GM23248 (cell line): Measurements from ENCODE around the gene SSBP2. TPM values are rescaled to one million over a fixed set of nuclear protein-coding genes. Genes with fewer than 3 reads are reported as not detected.
"Not testable (repeated sequence)": the region's sequence is repeated elsewhere in the genome, so short reads cannot be mapped to it uniquely, and the experiment has no call there.

Experiments used
- DNase-seq: peaks from one replicate; pipeline ENCODE4 v3.0.0-alpha.2; 2015
- H2AFZ ChIP-seq: fragments of 200-600 bp; sonication (generic); 2 replicates; pipeline ENCODE4 v1.6.1; 2016; ENCODE audit warnings: antibody characterized with exemption
- H3F3A ChIP-seq: fragments of 200-600 bp; sonication (generic); 2 replicates; pipeline ENCODE4 v1.6.1; 2016; ENCODE audit warnings: mild to moderate bottlenecking, antibody characterized with exemption, mixed run types; ENCODE audit not compliant: insufficient read depth
- H3K27ac ChIP-seq: fragments of 200-600 bp; sonication (generic); 2 replicates; pipeline ENCODE4 v1.5.1; 2016; ENCODE audit warnings: mild to moderate bottlenecking
- H3K27me3 ChIP-seq: fragments of 200-600 bp; sonication (generic); replicated peaks from 2 replicates; pipeline ENCODE4 v1.6.1; 2016; ENCODE audit warnings: mild to moderate bottlenecking; ENCODE audit not compliant: insufficient read depth
- H3K36me3 ChIP-seq: fragments of 200-600 bp; sonication (generic); 2 replicates; pipeline ENCODE4 v1.6.1; 2016; ENCODE audit warnings: low read depth, mild to moderate bottlenecking
- H3K4me1 ChIP-seq: fragments of 200-600 bp; sonication (generic); 2 replicates; pipeline ENCODE4 v1.6.1; 2016; ENCODE audit warnings: mild to moderate bottlenecking; ENCODE audit not compliant: insufficient read depth
- H3K4me2 ChIP-seq: fragments of 200-600 bp; sonication (generic); one replicate; pipeline ENCODE4 v1.6.1; 2016; ENCODE audit warnings: mild to moderate bottlenecking; ENCODE audit not compliant: unreplicated experiment
- H3K4me3 ChIP-seq: fragments of 200-600 bp; sonication (generic); 2 replicates; pipeline ENCODE4 v1.5.1; 2016; ENCODE audit warnings: mild to moderate bottlenecking
- H3K79me2 ChIP-seq: fragments of 200-600 bp; sonication (generic); 2 replicates; pipeline ENCODE4 v1.6.1; 2016; ENCODE audit warnings: mild to moderate bottlenecking; ENCODE audit not compliant: insufficient read depth
- H3K9ac ChIP-seq: fragments of 200-600 bp; sonication (generic); 2 replicates; pipeline ENCODE4 v1.6.1; 2016; ENCODE audit warnings: mild to moderate bottlenecking
- H3K9me2 ChIP-seq: fragments of 200-600 bp; sonication (generic); 2 replicates; pipeline ENCODE4 v1.6.1; 2016; ENCODE audit warnings: mixed run types, mild to moderate bottlenecking, moderate library complexity; ENCODE audit not compliant: insufficient read depth
- H3K9me3 ChIP-seq: fragments of 200-600 bp; sonication (generic); one replicate; pipeline ENCODE4 v1.6.1; 2017; ENCODE audit warnings: low read depth
- H4K20me1 ChIP-seq: fragments of 200-600 bp; sonication (generic); 2 replicates; pipeline ENCODE4 v1.6.0; 2016; ENCODE audit not compliant: insufficient read depth
- EZH2 ChIP-seq: fragments of 200-600 bp; sonication (generic); IDR thresholded peaks from 2 replicates; pipeline ENCODE4 v1.6.1; 2018; ENCODE audit warnings: antibody characterized with exemption, mild to moderate bottlenecking; ENCODE audit not compliant: insufficient read depth, poor library complexity, severe bottlenecking
- EZH2phosphoT487 ChIP-seq: fragments of 200-600 bp; sonication (generic); IDR thresholded peaks from 2 replicates; pipeline ENCODE4 v1.6.1; 2018; ENCODE audit warnings: antibody characterized with exemption, moderate library complexity, mild to moderate bottlenecking, low read depth; ENCODE audit not compliant: insufficient read depth
- WGBS, 2 experiments: methylation state at CpG; one replicate each; pipeline ENCODE4 v1.1.6; 2015 to 2017; ENCODE audit warnings: low lambda C conversion rate in 2 of 2, low coverage in 1 of 2; ENCODE audit errors: missing lambda C conversion rate in 2 of 2; 5-methylcytosine and 5-hydroxymethylcytosine counted together
- in situ Hi-C: fragments of 300-500 bp; cut with MboI; formaldehyde crosslinking; loops from 2 replicates; pipeline ENCODE4 v1.15.0; 2020
- polyA plus RNA-seq: library from polyadenylated mRNA; unstranded; fragments of >200 nt; fragmentation: Nextera tagmentation; extraction: Ambion mirVana; gene quantifications from 2 replicates; pipeline ENCODE4 v1.2.1, GENCODE V29; 2016
- total RNA-seq: library from RNA; depleted of rRNA; stranded (reverse); fragments of >200 nt; shearing (Covaris generic); gene quantifications from 2 replicates; pipeline ENCODE4 v1.2.3, GENCODE V29; 2014

Gene SSBP2
- total and polyA plus RNA-seq, 2 experiments from 2014 or later: 25.5 to 40.0 TPM

GRCh38 chr5:81505672-81506071 is 245.2 kb downstream of the SSBP2 start:
- H3K27me3 ChIP-seq: no peaks in the 10 kb centered on the region
- no peak overlapping the region for H2AFZ ChIP-seq
- H3K79me2 ChIP-seq: no peaks in the 10 kb centered on the region
- H3K4me3 ChIP-seq: no peak overlapping the region
- no peak overlapping the region for H3K27ac ChIP-seq
- H3K36me3 ChIP-seq: no peaks in the 10 kb centered on the region
- H4K20me1 ChIP-seq: no peaks in the 10 kb centered on the region
- H3F3A ChIP-seq: 0 out of 2 replicates have a peak, but pooled peaks cover 5% of the 10 kb centered on the region
- 96 to 100% methylated on average over 1 of the region's 1 CpG for WGBS, 2 experiments
- no peaks in the 10 kb centered on the region for H3K9me3 ChIP-seq
- H3K9me2 ChIP-seq: no peaks in the 10 kb centered on the region
- no peak for DNase-seq
- no peak overlapping the region for H3K4me2 ChIP-seq
- TF ChIP-seq EZH2phosphoT487 (no peak), EZH2 (no peak)
- H3K4me1 ChIP-seq: no peaks in the 10 kb centered on the region
- no peak overlapping the region for H3K9ac ChIP-seq
- in situ Hi-C loops: loop anchor here (10.0 to 25.0 kb wide), 4 partner anchors 232 to 732 kb away; no protein-coding TSS in a partner anchor

GRCh38 chr5:81503602-81504001 is 247.3 kb downstream of the SSBP2 start:
- not testable (repeated sequence) for H3K36me3 ChIP-seq, H3K9me3 ChIP-seq, H3F3A ChIP-seq, H3K4me2 ChIP-seq, H3K9ac ChIP-seq, H3K79me2 ChIP-seq, H3K4me3 ChIP-seq, H3K27ac ChIP-seq, H3K4me1 ChIP-seq, H2AFZ ChIP-seq, DNase-seq, H4K20me1 ChIP-seq, H3K9me2 ChIP-seq, H3K27me3 ChIP-seq
- in situ Hi-C loops: loop anchor here (10.0 to 25.0 kb wide), 4 partner anchors 234 to 734 kb away; no protein-coding TSS in a partner anchor

GRCh38 chr5:81495286-81495685 is 255.6 kb downstream of the SSBP2 start:
- Histone ChIP-seq H3K9me3 (no peaks in the 10 kb centered on the region), H3K36me3 (no peaks in the 10 kb centered on the region), H3K4me2 (no peak overlapping the region), H3K27ac (no peak overlapping the region), H3F3A (no peaks in the 10 kb centered on the region), H3K9me2 (no peaks in the 10 kb centered on the region), H3K4me3 (no peak overlapping the region), H2AFZ (no peak overlapping the region), H3K4me1 (no peaks in the 10 kb centered on the region), H3K79me2 (no peaks in the 10 kb centered on the region), H3K27me3 (no peaks in the 10 kb centered on the region), H4K20me1 (no peaks in the 10 kb centered on the region), H3K9ac (no peak overlapping the region)
- in situ Hi-C loops: no loop called here
- DNase-seq: no peak
- 99% methylated on average over 3 of the region's 3 CpGs for WGBS, 2 experiments
- TF ChIP-seq EZH2: no peak
- TF ChIP-seq EZH2phosphoT487: no peak

- no peak overlapping the region for H2AFZ ChIP-seq
- TF ChIP-seq EZH2 (no peak), EZH2phosphoT487 (no peak)
- no peaks in the 10 kb centered on the region for H3K9me3 ChIP-seq
- no peak for DNase-seq
- no peaks in the 10 kb centered on the region for H4K20me1 ChIP-seq
- H3K9ac ChIP-seq: no peak overlapping the region
- H3K4me2 ChIP-seq: no peak overlapping the region
- H3K27ac ChIP-seq: no peak overlapping the region
- H3K9me2 ChIP-seq: no peaks in the 10 kb centered on the region
- H3K4me1 ChIP-seq: no peaks in the 10 kb centered on the region
- no peaks in the 10 kb centered on the region for H3K79me2 ChIP-seq
- in situ Hi-C loops: no loop called here
- no peaks in the 10 kb centered on the region for H3K27me3 ChIP-seq
- H3F3A ChIP-seq: no peaks in the 10 kb centered on the region
- WGBS, 2 experiments: 86 to 88% methylated on average over 2 of the region's 2 CpGs
- H3K36me3 ChIP-seq: no peaks in the 10 kb centered on the region
- H3K4me3 ChIP-seq: no peak overlapping the region
These were observed 262.0 kb downstream of the SSBP2 start for GRCh38 chr5:81488862-81489261.

- Histone ChIP-seq H4K20me1 (no peaks in the 10 kb centered on the region), H3K4me1 (no peaks in the 10 kb centered on the region), H3F3A (no peaks in the 10 kb centered on the region), H3K27me3 (no peaks in the 10 kb centered on the region), H3K27ac (no peak overlapping the region), H3K36me3 (no peaks in the 10 kb centered on the region), H3K9me2 (no peaks in the 10 kb centered on the region), H3K9ac (no peak overlapping the region), H3K4me3 (no peak overlapping the region), H3K79me2 (no peaks in the 10 kb centered on the region), H3K4me2 (no peak overlapping the region), H2AFZ (no peak overlapping the region), H3K9me3 (no peaks in the 10 kb centered on the region)
- in situ Hi-C loops: no loop called here
- TF ChIP-seq EZH2phosphoT487: no peak
- TF ChIP-seq EZH2: no peak
- peak; percentile 5 for DNase-seq
- 93 to 99% methylated on average over 3 of the region's 3 CpGs for WGBS, 2 experiments
These were observed 264.2 kb downstream of the SSBP2 start for GRCh38 chr5:81486711-81487110.
